ENCODE data around the gene WDR33.

DNA sequence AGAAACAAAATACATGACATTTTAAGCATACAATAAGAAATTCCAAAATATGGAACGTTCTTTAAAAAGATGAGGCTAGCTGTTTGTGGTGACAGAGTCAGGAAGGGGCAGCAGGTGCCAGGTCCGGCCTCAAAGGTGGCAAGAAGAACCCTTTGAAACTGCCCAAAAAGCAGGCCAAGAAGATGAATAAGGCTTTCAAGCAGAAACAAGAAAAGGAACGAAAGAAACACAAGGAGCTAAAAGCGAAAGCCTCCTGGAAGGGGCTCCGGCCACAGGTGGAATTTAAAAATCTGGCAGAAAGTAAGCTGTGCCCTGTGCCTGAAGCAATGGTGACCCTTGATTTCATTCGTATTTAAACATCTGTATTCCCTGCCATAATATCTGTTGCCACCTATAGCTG lies 5.5 kb downstream of the WDR33 start:
- TF ChIP-seq, protein P1, sequence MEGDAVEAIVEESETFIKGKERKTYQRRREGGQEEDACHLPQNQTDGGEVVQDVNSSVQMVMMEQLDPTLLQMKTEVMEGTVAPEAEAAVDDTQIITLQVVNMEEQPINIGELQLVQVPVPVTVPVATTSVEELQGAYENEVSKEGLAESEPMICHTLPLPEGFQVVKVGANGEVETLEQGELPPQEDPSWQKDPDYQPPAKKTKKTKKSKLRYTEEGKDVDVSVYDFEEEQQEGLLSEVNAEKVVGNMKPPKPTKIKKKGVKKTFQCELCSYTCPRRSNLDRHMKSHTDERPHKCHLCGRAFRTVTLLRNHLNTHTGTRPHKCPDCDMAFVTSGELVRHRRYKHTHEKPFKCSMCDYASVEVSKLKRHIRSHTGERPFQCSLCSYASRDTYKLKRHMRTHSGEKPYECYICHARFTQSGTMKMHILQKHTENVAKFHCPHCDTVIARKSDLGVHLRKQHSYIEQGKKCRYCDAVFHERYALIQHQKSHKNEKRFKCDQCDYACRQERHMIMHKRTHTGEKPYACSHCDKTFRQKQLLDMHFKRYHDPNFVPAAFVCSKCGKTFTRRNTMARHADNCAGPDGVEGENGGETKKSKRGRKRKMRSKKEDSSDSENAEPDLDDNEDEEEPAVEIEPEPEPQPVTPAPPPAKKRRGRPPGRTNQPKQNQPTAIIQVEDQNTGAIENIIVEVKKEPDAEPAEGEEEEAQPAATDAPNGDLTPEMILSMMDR (IDR thresholded peaks at IDR 0.05; ENCODE audit: low read depth, low read length, missing input control): no peak
- TF ChIP-seq JUND (IDR thresholded peaks at IDR 0.05) (no peak), RAD21 (IDR thresholded peaks at IDR 0.05) (no peak), YY1 (IDR thresholded peaks at IDR 0.05) (no peak)
- TF ChIP-seq, protein P2, sequence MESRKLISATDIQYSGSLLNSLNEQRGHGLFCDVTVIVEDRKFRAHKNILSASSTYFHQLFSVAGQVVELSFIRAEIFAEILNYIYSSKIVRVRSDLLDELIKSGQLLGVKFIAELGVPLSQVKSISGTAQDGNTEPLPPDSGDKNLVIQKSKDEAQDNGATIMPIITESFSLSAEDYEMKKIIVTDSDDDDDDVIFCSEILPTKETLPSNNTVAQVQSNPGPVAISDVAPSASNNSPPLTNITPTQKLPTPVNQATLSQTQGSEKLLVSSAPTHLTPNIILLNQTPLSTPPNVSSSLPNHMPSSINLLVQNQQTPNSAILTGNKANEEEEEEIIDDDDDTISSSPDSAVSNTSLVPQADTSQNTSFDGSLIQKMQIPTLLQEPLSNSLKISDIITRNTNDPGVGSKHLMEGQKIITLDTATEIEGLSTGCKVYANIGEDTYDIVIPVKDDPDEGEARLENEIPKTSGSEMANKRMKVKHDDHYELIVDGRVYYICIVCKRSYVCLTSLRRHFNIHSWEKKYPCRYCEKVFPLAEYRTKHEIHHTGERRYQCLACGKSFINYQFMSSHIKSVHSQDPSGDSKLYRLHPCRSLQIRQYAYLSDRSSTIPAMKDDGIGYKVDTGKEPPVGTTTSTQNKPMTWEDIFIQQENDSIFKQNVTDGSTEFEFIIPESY (IDR thresholded peaks at IDR 0.05): no peak

Measured in liver (tissue), 3 donors.